ENCODE data around the gene PEDS1.
"Not testable (repeated sequence)": the region's sequence is repeated elsewhere in the genome, so short reads cannot be mapped to it uniquely, and the experiment has no call there.

Gene PEDS1

GRCh38 chr20:50135157-50135556 is 18.4 kb downstream of the PEDS1 start:
- DNase-seq (ENCODE audit: low spot score), result not testable (repeated sequence)

- no peak for DNase-seq (ENCODE audit: low spot score)
Measured at GRCh38 chr20:50133474-50134217, 19.9 kb downstream of the PEDS1 start.

GRCh38 chr20:50133041-50133440 is 20.5 kb downstream of the PEDS1 start:
- DNase-seq (ENCODE audit: low spot score), result no peak

- DNase-seq (ENCODE audit: low spot score), result peak; percentile 33
Measured at GRCh38 chr20:50130995-50131394, 22.5 kb downstream of the PEDS1 start.

DNA sequence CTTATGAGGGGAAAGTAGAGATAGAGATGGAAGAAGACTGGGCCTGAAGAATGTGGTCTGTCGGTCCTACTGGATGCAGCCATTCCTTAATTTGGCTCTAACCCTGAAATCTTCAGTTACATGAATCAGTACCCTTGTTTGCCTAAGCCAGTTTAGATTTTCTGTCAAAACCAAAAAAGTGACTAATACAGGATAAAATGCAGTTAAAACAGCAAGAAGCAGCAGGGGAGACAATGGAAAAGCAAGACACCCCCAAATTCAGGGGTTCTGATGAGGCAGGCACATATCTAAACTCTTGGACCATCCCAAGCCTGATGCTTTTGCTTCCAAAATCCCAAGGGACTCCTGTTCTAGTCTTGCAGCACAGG is 23.2 kb downstream of the PEDS1 start:
- DNase-seq (ENCODE audit: low spot score), result no peak

GRCh38 chr20:50129662-50130355 is 23.7 kb downstream of the PEDS1 start:
- DNase-seq (ENCODE audit: low spot score), result peak; percentile 40

DNA sequence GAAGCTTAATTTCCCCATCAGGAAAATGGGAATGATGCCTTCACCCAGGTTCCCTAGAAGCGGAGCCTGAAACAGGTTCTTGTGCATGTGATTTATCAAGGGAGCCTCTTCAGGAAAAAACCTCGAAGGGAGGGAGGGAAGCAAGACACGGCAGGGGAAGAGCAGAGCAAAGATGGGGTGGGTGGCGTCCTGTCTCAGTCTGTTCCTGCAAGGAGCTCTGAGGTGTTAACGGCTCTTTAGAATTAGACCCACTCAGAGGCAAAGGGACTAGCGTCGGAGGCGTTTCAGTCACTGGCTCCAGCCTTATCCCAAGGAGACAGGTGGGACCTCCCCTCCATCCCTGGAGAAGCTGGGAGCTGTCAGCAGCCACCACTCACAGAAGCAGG is 25.0 kb downstream of the PEDS1 start:
- DNase-seq (ENCODE audit: low spot score), result no peak

- DNase-seq (ENCODE audit: low spot score), result no peak
Measured at GRCh38 chr20:50127587-50128519, 25.7 kb downstream of the PEDS1 start.

- no peak for DNase-seq (ENCODE audit: low spot score)
Measured at GRCh38 chr20:50126662-50127061, 26.9 kb downstream of the PEDS1 start.

DNA sequence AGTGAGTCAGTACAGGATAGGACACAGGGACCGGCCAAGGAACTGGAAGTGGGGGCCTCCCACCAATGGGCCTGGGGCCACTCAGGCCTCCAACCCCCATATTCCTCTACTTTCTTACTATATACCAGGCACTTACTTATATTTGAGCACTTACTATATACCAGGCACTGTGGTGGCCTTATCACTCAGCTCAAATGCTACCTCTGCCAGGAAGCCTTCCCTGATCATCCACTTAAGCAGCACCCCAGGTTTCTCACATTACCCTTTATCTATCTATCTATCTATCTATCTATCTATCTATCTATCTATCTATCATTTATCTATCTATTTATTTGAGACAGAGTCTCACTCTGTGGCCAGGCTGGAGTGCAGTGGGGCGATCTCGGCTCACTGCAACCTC is 28.2 kb downstream of the PEDS1 start:
- no peak for DNase-seq (ENCODE audit: low spot score)

DNA sequence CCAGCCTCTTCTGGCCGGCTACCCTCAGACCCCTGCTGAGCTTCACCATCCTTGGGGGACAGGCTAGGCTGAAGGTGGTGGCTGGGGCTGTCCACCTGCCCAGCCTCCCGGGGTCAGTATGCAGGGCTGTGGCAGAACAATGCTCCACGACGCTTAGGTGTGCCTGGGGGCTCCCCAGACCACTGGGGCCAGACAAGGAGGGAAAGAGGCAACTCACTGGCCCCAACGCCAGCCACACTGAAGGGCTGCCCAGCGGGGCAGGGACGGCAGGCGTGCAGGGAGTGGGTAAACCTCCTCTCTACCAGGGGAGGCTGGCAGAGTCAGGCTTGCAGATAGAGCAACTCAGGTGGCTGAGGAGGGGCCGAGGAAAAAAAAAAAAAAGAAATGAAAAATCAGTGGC is 29.0 kb downstream of the PEDS1 start:
- DNase-seq (ENCODE audit: low spot score), result no peak

DNA sequence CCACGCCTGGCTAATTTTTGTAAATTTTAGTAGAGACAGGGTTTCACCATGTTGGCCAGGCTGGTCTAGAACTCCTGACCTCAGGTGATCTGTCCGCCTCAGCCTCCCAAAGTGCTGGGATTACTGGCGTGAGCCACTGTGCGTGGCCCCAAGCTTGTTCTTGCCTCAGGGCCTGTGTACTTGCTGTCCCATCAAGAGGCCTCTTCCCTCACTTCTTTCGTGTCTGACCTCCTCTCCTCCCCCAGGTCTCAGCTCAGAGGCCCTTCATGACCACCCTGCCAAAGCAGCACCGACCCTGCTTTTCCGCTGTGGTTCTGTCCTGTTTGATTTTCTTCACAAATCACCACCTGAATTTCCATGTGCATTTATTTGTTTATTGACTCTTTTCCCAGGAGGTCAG is 30.1 kb downstream of the PEDS1 start:
- DNase-seq (ENCODE audit: low spot score), result no peak

DNA sequence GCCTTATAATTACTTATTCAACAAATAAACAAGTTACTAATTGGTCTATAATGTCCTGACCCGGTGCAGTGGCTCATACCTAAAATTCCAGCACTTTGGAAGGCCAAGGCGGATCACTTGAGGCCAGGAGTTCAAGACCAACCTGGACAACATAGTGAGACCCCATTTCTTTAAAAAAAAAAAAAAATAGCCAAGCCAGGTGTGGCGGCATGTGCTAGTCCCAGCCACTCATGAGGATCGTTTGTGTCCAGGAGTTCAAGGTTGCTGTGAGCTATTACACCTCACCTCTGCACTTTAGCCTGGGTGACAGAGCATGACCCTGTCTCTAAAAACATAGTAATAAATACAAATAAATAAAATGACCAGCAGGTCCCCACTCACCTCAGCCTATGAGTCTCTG is 30.8 kb downstream of the PEDS1 start:
- no peak for DNase-seq (ENCODE audit: low spot score)

- peak; percentile 69 for DNase-seq (ENCODE audit: low spot score)
Measured at GRCh38 chr20:50121858-50122271, 31.7 kb downstream of the PEDS1 start.

GRCh38 chr20:50120935-50121693 is 32.4 kb downstream of the PEDS1 start:
- DNase-seq (ENCODE audit: low spot score), result peak; percentile 71

DNA sequence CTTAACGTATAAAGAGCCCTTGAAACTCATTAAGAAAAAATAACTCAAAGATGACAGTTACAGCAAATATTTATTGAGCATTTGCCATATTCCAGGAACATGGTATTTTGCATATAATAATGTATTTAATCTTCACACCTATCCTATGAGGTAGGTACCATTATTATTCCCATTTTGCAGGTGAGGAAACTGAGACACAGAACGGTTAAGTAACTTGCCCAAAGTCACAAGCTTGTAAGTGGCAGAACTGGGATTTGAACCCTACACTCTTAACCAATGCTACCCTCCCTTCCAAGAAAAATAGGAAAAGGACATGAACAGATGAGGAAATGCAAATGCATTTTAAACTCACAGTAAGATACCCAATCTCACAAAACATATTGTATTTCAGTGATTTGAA is 35.3 kb downstream of the PEDS1 start:
- DNase-seq (ENCODE audit: low spot score), result no peak

GRCh38 chr20:50116368-50116999 is 37.0 kb downstream of the PEDS1 start:
- no peak for DNase-seq (ENCODE audit: low spot score)

DNA sequence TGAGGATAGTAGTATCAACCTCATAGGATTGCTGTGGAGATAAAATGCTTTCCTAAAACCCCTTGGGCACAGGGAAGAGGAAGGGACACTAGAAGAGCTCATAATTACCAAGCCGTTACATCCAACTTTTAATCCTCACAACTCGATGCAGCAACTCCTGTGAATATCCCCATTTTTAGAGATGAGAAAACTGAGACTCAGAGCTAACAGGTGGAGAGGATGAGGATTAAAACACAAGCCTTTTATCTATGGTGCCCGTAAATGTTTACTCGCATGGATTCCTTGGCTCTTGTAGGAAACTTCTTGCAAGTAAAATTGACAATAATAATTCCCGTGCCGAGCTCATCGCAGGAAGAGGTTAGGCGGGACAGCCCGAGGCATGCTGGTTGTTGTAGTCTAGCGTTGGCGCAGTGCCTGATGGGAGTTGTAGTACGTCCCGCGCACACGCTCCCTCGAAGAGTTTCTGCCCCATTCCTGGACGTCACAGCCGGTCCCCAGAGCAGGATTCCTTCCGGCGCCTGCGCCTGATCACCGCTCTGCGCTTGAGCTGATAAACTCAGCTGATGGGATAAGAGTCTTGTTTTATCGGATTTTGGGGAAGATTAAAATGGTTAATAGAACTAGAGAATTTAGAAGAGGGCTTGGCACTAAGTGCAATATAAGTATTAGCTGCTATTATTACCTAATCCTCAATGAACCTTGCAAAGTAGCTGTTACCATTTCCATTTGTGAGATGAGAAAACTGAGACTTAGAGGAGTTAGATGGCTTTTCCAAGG is 37.7 kb downstream of the PEDS1 start:
- DNase-seq (ENCODE audit: low spot score), result peak; percentile 95

- no peak for DNase-seq (ENCODE audit: low spot score)
Measured at GRCh38 chr20:50115041-50115512, 38.4 kb downstream of the PEDS1 start.

- DNase-seq (ENCODE audit: low spot score), result no peak
Measured at GRCh38 chr20:50113420-50114224, 39.9 kb downstream of the PEDS1 start.
